Cardiac septum (tissue), 1 donor: ENCODE data around the gene PRELID2. TPM values are rescaled to one million over a fixed set of nuclear protein-coding genes. Genes with fewer than 3 reads are reported as not detected.
"Not testable (repeated sequence)": the region's sequence is repeated elsewhere in the genome, so short reads cannot be mapped to it uniquely, and the experiment has no call there.

Experiments
- DNase-seq: peaks from one replicate; pipeline ENCODE4 v3.0.0-alpha.2; 2020; ENCODE audit warnings: low spot score
- intact Hi-C: fragments of 100-400 bp; cut with DNase I; formaldehyde crosslinking; loops from one replicate; pipeline ENCODE4 v1.14.0; 2022
- total RNA-seq: library from RNA; stranded (reverse); fragmentation: NEBNext Ultra II Directional; extraction: Animal tissue kit (Norgen Biotek cat#: 25700); gene quantifications from one replicate; pipeline ENCODE4 v1.2.1, GENCODE V29; 2021
- donor health status: DM: no; HTN: no; CAD: no.

The PRELID2 gene
- total RNA-seq, 1 donor from 2014 or later = 10.5 TPM

GRCh38 chr5:145841299-145841698 lies 6.2 kb upstream of the PRELID2 start:
- intact Hi-C loops = no loop called here

DNA sequence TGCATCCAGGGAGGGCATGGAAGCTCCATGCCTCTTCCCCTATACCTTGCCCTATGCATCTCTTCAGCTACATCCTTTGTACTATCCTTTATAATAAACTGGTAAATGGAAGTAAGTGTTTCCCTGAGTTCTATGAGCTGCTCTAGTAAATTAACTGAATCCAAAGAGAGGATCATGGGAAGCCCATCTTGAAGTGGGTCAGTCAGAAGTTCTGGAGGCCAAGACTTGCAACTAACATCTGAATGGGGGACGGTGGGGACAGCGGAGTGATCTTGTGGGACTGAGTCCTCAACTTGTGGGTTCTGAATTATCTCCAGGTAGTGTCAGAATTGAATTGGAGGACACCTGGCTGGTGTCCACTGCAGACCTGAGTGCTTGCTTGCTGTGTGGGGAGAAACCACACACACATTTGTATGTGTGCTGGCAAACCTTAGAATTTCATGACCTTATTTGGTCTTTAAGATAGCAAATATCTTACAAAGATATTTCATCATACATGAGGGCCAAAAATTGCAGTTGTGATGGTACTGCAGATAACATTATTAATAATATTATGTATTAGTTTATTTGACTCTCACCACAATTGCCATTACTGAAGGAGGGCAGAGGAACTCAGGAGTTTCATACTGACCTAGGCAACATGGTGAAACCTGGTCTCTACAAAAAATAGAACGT lies 5.5 kb upstream of the PRELID2 start:
- intact Hi-C loops = no loop called here
- DNase-seq = no peak

More at GRCh38 chr5:145841299-145841698, 6.2 kb upstream of the PRELID2 start:
- no peak for DNase-seq

DNA sequence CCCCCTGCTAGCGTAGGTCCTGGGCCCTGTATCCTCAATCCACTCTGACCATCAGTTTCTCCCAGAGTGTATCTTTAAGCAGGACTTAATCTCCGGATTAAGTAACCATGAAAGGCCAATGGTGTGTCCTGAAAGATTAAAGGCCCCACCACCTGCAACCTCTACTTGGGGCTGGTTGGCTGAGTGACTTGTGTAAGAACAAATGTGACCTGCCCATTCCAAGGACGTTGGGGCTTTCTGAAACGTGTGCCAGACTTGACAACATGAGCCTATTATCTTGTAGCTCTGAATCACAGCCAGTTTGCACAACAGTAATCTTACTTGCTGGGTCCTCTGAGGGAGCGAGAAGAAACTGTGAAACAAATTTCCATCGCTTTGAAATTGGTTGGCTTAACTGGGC lies 3.1 kb upstream of the PRELID2 start:
- DNase-seq = no peak
- intact Hi-C loops = loop anchor here (10.0 kb wide), 3 partner anchors 297 to 1633 kb away; partner anchors contain the start of gene TCERG1

- intact Hi-C loops = loop anchor here (10.0 kb wide), 3 partner anchors 299 to 1631 kb away; partner anchors contain the start of gene TCERG1
- DNase-seq = not testable (repeated sequence)
Measured at GRCh38 chr5:145836241-145836640, 1.1 kb upstream of the PRELID2 start.

GRCh38 chr5:145835848-145836239 lies 702 bp upstream of the PRELID2 start:
- DNase-seq = no peak
- intact Hi-C loops = loop anchor here (10.0 kb wide), 3 partner anchors 299 to 1631 kb away; partner anchors contain the start of gene TCERG1

DNA sequence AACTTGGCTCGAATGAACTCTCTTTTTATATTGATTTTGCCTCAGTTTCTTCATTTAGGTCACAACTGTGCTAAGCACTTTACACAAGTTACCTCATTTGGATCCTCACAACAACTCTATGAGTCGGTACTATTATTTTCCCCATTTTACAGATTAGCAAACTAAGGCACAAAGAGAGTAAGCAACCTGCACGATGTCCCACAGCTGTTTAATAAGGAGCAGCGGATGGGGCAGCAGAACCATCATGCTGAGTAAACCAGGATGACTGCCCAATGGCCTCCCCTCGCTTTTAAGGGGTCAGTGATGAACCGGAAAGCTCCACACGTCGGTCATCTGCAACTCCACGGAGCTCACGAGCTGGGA lies 607 bp downstream of the PRELID2 start:
- intact Hi-C loops = loop anchor here (5.0 to 10.0 kb wide), 4 partner anchors 213 to 1630 kb away; partner anchors contain the start of gene TCERG1
- no peak for DNase-seq

DNA sequence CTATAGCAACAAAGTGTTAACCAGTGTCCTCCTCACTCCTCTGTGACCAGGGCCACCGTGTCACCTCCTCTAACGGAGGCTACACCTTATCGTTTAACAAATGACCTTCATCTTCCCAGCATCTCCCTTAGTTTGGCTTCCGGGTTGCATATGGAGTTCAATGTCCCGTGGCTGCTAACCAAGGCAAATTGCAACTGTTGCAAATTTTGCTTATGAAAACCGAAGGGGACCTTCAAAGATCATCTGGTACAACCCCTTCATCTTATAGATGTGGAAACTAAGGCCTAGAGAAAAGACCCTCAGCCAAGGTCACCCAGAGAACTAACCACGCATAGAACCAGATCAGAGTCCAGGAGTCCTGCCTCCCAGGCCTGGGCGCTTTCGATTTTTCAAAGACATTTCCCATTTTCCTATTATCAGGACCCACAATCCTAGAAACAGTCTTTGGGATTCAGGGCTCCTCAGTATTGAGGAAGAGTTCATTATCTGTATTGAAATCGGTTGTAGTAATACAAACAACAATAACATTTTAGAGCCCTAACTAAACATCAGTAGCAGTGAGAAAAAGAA lies 1.4 kb downstream of the PRELID2 start:
- intact Hi-C loops = loop anchor here (5.0 to 10.0 kb wide), 4 partner anchors 214 to 1629 kb away; partner anchors contain the start of gene TCERG1

DNA sequence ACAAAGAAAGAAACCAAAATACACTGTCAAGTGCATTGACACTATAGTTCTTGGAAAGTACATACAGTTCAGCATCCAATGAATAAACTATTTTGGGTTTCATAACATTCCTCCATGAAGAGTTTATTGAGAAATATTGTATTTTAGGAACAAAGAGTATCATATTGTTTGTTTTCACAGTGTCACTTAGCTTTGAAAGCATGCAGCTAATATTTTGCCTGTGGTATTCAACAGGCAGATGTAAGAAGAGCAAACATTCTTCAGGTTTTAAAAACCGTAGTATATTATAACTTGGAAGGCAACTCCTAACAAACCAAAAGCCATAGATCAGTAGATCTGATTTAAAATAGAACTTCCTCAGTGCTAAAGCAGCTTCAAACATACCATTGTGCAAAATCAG lies 4.5 kb downstream of the PRELID2 start:
- DNase-seq = no peak
- intact Hi-C loops = loop anchor here (5.0 to 10.0 kb wide), 4 partner anchors 217 to 1626 kb away; partner anchors contain the start of gene TCERG1

More for the DNA sequence above, 1.4 kb downstream of the PRELID2 start:
- DNase-seq = no peak

- intact Hi-C loops = loop anchor here (5.0 to 10.0 kb wide), 5 partner anchors 148 to 1625 kb away; partner anchors contain the start of gene TCERG1
- DNase-seq = no peak
Measured at GRCh38 chr5:145829708-145830361, 5.3 kb downstream of the PRELID2 start.

DNA sequence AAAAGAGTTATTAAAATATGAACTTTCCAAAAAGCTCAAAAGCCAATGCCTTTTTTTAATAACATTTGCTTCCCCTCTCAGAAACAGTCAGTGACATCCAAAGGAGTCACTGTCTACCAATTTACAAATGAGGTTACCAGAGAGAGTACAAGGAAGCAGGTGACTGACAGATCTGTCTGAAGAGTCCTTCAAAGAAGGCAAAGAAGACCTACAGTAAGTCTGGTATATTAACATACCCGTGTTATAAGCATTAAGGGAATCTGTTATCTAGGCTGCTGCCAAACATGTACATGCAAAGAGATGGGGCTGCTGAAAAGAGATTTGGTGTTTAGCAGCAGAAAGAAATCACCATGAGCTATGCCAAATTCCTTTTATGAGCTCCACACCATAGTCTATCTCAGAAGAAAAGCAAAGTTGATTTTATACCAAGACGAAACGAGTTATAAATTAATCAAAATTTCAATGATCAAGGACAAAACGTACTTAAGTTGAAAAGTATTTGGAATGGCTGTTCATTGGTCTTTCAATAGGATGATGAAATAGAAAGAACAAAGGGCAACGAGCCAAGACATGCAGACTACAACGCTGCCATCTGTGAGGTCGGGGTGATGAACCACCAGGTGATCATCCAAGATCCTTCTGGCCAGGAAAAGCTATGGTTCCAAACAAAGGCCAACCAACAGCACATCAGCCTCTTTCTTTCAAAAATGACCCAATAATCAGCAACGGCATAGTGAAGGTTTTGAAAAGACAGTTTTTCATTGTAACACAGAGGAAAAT lies 8.1 kb downstream of the PRELID2 start:
- intact Hi-C loops = loop anchor here (5.0 kb wide), 1 partner anchor 145 kb away; no protein-coding TSS in a partner anchor
- DNase-seq = no peak

DNA sequence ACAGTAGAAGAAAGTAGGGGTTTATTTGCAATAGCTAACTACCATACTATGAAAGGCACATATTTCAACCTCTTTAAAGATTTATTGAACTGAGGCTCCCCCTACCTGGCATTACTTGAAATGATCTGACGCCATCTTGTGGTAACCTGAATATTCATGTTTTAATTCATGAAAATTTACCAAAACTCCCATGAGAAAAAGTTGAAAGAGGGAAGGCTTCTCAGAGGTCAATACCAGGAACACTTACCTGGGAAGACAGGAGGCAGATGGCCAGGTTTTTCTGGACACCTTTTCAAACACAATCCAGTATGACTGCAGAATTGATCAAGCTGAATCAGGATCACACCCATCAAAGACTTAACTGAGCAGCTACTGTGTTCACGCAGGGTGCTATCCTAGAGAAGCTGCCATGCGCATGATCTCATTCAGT lies 9.4 kb downstream of the PRELID2 start:
- no peak for DNase-seq
- intact Hi-C loops = loop anchor here (5.0 kb wide), 1 partner anchor 143 kb away; no protein-coding TSS in a partner anchor

DNA sequence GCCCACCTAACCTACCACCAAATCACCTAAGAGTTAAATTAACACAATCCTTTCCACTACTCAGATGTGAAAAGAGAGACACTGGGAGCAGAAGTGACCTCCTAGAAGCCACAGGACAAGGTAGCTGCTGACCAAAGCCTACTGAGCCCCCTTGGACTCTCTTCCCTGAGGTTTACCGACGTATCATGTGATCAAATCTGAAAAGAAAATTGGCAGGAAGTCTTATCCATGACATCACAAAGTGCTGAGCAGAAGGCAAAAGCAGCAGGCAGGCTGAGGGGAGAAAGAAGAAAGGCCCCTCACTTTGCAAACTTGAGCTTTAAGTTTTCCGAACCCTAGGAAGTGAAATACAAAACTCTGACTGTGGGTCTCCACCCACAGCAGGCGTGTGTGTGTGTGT lies 11.1 kb downstream of the PRELID2 start:
- DNase-seq = no peak
- intact Hi-C loops = no loop called here

DNA sequence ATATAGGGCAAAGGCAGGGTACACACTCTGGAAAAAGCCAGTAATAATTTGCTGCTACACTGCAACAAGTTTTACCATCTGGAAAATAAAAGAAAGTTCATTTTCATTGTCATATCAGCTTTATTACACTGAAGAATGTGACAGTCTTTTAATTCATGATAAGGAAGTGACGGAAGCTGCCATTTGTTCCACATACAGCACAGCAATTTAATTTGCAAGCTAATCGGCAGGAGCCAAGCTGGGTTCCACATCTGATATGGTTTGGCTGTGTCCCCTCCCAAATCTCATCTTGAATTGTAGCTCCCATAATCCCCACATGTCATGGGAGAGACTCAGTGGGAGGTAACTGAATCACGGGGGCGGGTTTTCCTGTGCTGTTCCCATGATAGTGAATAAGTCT lies 16.5 kb downstream of the PRELID2 start:
- intact Hi-C loops = no loop called here
- no peak for DNase-seq

- intact Hi-C loops = loop anchor here (5.0 kb wide), 1 partner anchor 131 kb away; no protein-coding TSS in a partner anchor
- no peak for DNase-seq
Measured at GRCh38 chr5:145812877-145813276, 22.3 kb downstream of the PRELID2 start.

DNA sequence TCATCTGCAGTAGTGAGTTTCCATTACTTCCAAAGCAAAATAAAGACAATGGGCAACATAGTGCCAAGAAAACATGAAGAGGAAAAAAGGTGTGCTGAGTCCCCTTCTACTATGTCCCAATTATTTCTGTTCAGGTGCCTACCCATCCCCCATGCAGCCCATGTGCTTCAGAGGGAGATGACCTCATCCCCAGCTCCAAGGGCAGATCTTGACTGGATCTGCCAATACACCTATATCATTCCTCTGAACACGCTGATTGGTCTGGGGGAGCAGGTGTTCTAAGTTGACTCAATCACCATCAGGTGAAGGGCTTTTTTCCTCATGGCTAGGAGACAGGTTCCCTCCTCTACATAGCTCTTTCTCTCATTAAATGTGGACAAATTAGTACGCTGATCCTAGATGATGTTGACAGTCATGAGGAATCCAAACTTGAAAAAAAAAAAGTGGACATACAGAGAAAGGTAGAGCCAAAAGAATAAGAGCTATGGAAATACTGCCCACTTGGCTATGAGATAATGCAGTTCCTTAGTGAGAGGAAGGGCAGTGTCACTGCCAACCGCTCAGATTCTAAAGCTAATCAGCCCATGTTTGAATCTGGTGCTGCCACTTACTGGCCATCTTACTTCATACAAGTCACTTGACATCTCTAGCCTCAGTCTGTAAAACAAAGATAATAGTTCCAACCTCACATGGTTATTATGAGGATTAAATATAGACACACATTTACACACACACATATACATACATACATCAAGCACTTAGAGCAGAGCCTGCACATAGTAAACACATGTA lies 23.1 kb downstream of the PRELID2 start:
- intact Hi-C loops = loop anchor here (5.0 kb wide), 1 partner anchor 130 kb away; no protein-coding TSS in a partner anchor
- DNase-seq = no peak

GRCh38 chr5:145806923-145807322 lies 28.2 kb downstream of the PRELID2 start:
- DNase-seq = no peak
- intact Hi-C loops = no loop called here

GRCh38 chr5:145805819-145806218 lies 29.3 kb downstream of the PRELID2 start:
- intact Hi-C loops = no loop called here
- no peak for DNase-seq

DNA sequence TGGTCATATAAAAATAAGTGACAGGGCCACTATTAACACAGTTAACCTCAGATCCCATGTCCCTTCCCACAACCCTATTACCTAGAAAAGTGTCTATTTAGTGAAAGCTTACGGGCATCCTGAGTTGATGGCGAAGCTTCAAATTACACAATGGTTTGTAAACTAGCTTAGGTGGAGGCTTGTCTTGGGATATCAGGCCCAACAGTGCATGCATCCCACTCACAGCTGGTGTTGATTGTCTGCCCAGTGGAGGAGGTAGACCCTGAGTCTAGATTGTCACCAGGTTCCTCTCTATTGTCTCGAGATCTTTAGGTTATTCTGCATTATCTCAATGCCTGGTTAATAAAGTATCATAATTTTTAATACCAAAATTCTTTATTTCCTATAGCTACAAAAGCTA lies 30.4 kb downstream of the PRELID2 start:
- intact Hi-C loops = no loop called here
- no peak for DNase-seq
